Breast epithelium (tissue), 4 donors: ENCODE results near the gene DHRS1. TPM values are rescaled to one million over a fixed set of nuclear protein-coding genes. Genes with fewer than 3 reads are reported as not detected.

ENCODE experiments used
- DNase-seq, 2 donors: peaks; one replicate each; pipeline ENCODE4 v3.0.0-alpha.2; 2019; ENCODE audit warnings: low spot score in 2 of 2
- H3K27ac ChIP-seq, 2 donors: fragments of 200-600 bp; sonication (generic) in 1 of 2; one replicate each; pipeline ENCODE4 v1.5.1; 2016 to 2019; ENCODE audit warnings: mild to moderate bottlenecking in 1 of 2
- H3K27me3 ChIP-seq, 2 donors: fragments of 200-600 bp; sonication (generic) in 1 of 2; one replicate each; pipeline versions ENCODE4 v1.5.1 to v1.6.0; 2017 to 2019; ENCODE audit warnings: control low read depth in 1 of 2, mild to moderate bottlenecking in 1 of 2
- H3K36me3 ChIP-seq: fragments of 200-600 bp; one replicate; pipeline ENCODE4 v1.5.1; 2019
- H3K4me1 ChIP-seq, 2 donors: fragments of 200-600 bp; sonication (generic); one replicate each; pipeline ENCODE4 v1.5.1; 2016 to 2019; ENCODE audit warnings: control low read depth in 1 of 2
- H3K4me3 ChIP-seq, 3 donors: fragments of 200-600 bp; sonication (generic); 1 replicate in 2 of 3; 2 replicates in 1 of 3; pipeline ENCODE4 v1.5.1; 2016 to 2019; ENCODE audit warnings: mild to moderate bottlenecking in 3 of 3, moderate library complexity in 2 of 3
- H3K9me3 ChIP-seq, 2 donors: fragments of 200-600 bp; sonication (generic) in 1 of 2; one replicate each; pipeline ENCODE4 v1.5.1; 2016 to 2019; ENCODE audit warnings: control low read depth in 1 of 2
- POLR2A ChIP-seq: fragments of 450-650 bp; IDR thresholded peaks from one replicate; pipeline ENCODE4 v1.6.1; 2016; ENCODE audit warnings: antibody characterized with exemption, mild to moderate bottlenecking, moderate library complexity
- POLR2AphosphoS5 ChIP-seq, 3 donors: sonication (generic); formaldehyde crosslinking; IDR thresholded peaks; one replicate each; pipeline ENCODE4 v1.6.1; 2017; ENCODE audit warnings: antibody characterized with exemption in 3 of 3
- intact Hi-C: fragments of 100-400 bp; cut with DNase I; formaldehyde crosslinking; loops from one replicate; pipeline ENCODE4 v1.15.1; 2023; ENCODE audit warnings: low total_unique reads
- total RNA-seq, 3 donors: library from RNA; depleted of rRNA; stranded (reverse); fragments of >200 nt; gene quantifications; one replicate each; pipeline ENCODE4 v1.1.0, GENCODE V29; 2016
- TF ChIP-seq, protein P1 (sequence below), 3 donors: fragments of 450-650 bp; IDR thresholded peaks; one replicate each; pipeline ENCODE4 v1.5.1; 2016 to 2017; ENCODE audit warnings: antibody characterized with exemption in 3 of 3, mild to moderate bottlenecking in 3 of 3, moderate library complexity in 3 of 3

Gene DHRS1
- total RNA-seq, 3 donors from 2014 or later: 21.9 to 45.7 (median 32.1) TPM

DNA sequence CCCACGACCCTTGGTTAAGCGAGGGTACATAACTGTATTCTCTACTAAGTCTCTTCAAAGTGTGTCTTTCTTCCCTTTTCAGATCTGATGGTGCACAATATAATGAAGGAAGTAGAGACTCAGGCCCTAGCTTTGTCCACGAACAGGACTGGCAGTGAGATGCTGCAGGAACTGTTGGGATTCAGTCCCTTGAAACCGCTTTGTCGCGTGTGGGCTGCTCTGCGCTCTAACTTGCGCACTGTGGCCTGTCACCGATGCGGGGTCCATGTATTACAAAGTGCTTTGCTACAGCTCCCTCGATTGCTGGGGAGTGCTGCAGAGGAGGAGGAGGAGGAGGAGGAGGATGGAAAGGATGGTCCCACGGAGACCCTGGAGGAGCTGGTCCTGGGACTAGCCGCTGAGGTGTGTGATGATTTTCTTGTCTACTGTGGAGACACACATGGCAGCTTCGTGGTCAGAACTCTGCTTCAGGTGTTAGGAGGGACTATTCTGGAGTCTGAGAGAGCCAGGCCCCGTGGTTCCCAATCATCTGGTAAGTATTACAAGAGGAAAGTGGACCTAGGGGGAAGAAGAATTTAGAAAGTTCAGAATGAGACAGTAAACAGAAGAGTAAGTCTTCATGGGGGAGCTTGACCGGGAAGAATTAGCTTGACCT, 873 bp upstream of the DHRS1 start:
- H3K4me1 ChIP-seq: peaks cover 4 to 11% of the 10 kb centered on the region in 2 donors
- no peaks in the 10 kb centered on the region for H3K27me3 ChIP-seq
- TF ChIP-seq POLR2AphosphoS5 (IDR thresholded peaks at IDR 0.05) (no peak), POLR2A (no peak)
- TF ChIP-seq, protein P1, sequence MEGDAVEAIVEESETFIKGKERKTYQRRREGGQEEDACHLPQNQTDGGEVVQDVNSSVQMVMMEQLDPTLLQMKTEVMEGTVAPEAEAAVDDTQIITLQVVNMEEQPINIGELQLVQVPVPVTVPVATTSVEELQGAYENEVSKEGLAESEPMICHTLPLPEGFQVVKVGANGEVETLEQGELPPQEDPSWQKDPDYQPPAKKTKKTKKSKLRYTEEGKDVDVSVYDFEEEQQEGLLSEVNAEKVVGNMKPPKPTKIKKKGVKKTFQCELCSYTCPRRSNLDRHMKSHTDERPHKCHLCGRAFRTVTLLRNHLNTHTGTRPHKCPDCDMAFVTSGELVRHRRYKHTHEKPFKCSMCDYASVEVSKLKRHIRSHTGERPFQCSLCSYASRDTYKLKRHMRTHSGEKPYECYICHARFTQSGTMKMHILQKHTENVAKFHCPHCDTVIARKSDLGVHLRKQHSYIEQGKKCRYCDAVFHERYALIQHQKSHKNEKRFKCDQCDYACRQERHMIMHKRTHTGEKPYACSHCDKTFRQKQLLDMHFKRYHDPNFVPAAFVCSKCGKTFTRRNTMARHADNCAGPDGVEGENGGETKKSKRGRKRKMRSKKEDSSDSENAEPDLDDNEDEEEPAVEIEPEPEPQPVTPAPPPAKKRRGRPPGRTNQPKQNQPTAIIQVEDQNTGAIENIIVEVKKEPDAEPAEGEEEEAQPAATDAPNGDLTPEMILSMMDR (IDR thresholded peaks at IDR 0.05): no peak
- no peaks in the 10 kb centered on the region for H3K9me3 ChIP-seq
- no peak for DNase-seq
- intact Hi-C loops: loop anchor here (10.0 kb wide), 1 partner anchor 56 kb away; the partner anchor contains the start of gene TINF2
- H3K4me3 ChIP-seq: peak overlapping the region; percentile 63 to 99 (median 94)
- peaks cover 19% of the 10 kb centered on the region for H3K36me3 ChIP-seq
- peak overlapping the region; percentile 92 to 95 for H3K27ac ChIP-seq

DNA sequence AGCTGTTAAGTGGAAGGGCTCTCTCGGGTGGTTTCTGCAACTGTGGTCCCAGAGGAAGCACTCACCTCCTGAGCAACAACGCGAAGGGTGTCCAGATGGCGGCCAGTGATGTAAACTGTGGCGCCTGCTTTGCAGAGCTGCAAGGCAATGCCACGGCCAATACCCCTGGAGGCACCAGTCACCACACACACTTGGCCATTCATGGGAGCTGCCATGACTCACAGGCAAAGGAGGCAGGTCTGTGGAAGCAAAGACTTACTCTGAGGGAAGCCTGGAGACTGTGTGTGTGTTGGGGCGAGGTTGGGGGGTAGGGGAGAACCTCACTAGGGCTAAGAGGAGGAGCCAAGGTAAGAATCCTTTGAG, 707 bp downstream of the DHRS1 start:
- DNase-seq: peak in 1 of 2 donors; percentile 41
- H3K36me3 ChIP-seq: peaks cover 9% of the 10 kb centered on the region
- no peaks in the 10 kb centered on the region for H3K9me3 ChIP-seq
- no peaks in the 10 kb centered on the region for H3K27me3 ChIP-seq
- TF ChIP-seq POLR2A (no peak), POLR2AphosphoS5 (IDR thresholded peaks at IDR 0.05) (no peak)
- TF ChIP-seq, protein P1 (IDR thresholded peaks at IDR 0.05): no peak
- peak overlapping the region; percentile 63 to 99 (median 94) for H3K4me3 ChIP-seq
- intact Hi-C loops: no loop called here
- peaks cover 4 to 11% of the 10 kb centered on the region in 2 donors for H3K4me1 ChIP-seq
- H3K27ac ChIP-seq: peak overlapping the region; percentile 92 to 95

DNA sequence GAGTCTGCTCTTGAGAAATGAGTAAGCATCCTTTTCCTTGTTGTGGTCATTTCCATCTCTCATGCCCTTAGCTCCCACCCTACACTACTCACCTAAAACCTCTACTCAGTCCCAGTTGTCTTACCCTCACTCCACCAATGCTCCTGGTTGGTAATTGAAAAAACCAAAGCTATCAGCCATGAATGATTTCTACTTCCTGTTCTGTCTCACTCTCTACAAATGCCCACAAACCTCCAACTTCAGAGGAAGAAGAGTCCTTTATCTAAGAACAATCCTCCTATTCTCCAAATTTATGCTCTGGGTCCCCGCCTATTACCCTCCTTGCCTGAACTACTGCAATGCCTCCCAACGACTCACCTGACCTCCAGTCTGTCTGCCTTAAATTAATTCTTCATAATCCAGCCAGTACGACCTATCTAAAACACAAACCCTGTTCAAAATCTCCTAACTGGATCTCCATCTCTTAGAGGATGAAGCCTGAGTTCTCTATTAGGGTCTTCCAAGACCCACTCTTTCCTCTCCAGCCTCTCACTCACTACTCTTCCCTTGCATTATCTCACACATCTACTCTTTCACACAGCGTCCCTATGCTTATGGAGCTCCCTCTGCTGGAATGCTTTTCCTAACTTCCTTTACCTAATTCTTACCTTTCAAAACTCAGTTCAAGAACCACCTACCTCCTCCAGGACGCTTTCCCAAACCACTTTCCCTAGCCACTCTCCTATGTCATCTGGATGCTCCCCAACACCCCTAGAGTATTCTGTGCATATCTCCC, 2.2 kb downstream of the DHRS1 start:
- Histone ChIP-seq H3K36me3 (peaks cover 4% of the 10 kb centered on the region), H3K27me3 (no peaks in the 10 kb centered on the region), H3K4me3 (no peak overlapping the region), H3K27ac (peak overlapping the region; percentile 3 to 34), H3K9me3 (no peaks in the 10 kb centered on the region), H3K4me1 (peaks cover 4 to 11% of the 10 kb centered on the region in 2 donors)
- DNase-seq: no peak
- no peak for TF ChIP-seq POLR2A
- TF ChIP-seq, protein P1 (IDR thresholded peaks at IDR 0.05): peak in 2 of 3 donors; percentile 1 to 37
- intact Hi-C loops: no loop called here

DNA sequence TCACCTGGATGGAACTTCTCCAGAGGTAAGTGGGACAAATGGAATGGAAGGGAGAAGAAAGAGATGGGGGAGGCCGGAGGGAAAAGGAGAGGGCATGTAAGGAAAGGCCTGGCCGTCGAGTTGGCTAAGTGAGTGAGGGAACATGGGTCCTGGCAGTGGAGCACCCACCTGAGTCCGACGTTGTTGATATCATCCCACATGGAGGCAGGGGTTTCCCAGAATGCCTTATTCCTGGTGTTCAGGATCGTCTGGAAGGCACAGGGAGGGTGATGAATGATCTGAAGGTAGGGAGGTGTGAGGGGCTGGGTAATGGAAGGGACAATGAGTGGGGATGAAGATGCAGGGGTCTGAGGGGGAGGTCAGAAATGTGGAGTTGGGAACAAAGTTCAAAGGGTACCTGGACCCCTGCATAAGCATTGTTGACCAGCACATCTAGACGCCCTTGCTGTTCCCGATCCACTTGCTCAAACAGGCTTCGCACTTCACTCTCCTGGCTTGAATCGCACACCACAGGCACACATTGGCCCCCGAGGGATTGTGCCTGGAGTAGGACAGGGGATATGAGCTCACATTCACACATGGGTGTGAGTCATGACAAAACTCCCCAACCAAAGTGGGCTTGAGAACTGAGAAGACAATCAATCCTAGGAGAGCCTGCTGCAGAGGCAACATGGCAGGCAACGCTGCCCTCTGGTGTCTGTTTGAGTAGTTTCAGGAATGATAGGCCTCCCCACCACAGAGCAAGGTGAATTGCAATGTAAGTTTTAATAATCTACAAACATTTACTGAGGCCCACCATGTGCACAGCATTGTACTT, 3.0 kb downstream of the DHRS1 start:
- H3K9me3 ChIP-seq: no peaks in the 10 kb centered on the region
- H3K36me3 ChIP-seq: peaks cover 4% of the 10 kb centered on the region
- H3K27me3 ChIP-seq: no peaks in the 10 kb centered on the region
- H3K4me3 ChIP-seq: no peak overlapping the region
- H3K4me1 ChIP-seq: peaks cover 4 to 11% of the 10 kb centered on the region in 2 donors
- DNase-seq: no peak
- intact Hi-C loops: no loop called here
- no peak for TF ChIP-seq POLR2AphosphoS5 (IDR thresholded peaks at IDR 0.05)
- TF ChIP-seq, protein P1 (IDR thresholded peaks at IDR 0.05): peak in 2 of 3 donors; percentile 63 to 70
- peak overlapping the region; percentile 3 to 33 for H3K27ac ChIP-seq
